WTC11 (cell line): ENCODE results near the gene KLHL25. TPM values are rescaled to one million over a fixed set of nuclear protein-coding genes. Genes with fewer than 3 reads are reported as not detected.

ENCODE experiments used
- ATAC-seq: fragments of 200-7000 bp; cut with Tn5 transposase; 2 replicates; pipeline ENCODE4 v1.10.0; 2021; ENCODE audit warnings: mild to moderate bottlenecking, moderate library complexity
- CTCF ChIA-PET: fragments of 300-600 bp; sonication (Branson Sonifier 250); formaldehyde crosslinking; loops from one replicate; lab custom pipeline; 2021; ENCODE audit warnings: antibody characterized with exemption; lab: Charles Lee
- POLR2A ChIA-PET: fragments of 350-600 bp; sonication (Branson Sonifier 250); formaldehyde crosslinking; loops from one replicate; lab custom pipeline; 2021; ENCODE audit warnings: antibody characterized with exemption; lab: Charles Lee
- DNase-seq: peaks from one replicate; pipeline ENCODE4 v3.0.0; 2021; ENCODE audit warnings: low spot score
- H3K27ac Mint-ChIP-seq: 2 replicates; pipeline ENCODE4 v1.8.0; 2021; ENCODE audit warnings: mixed read lengths
- H3K27me3 Mint-ChIP-seq: 2 replicates; pipeline ENCODE4 v1.8.0; 2021; ENCODE audit warnings: low read depth, mild to moderate bottlenecking, moderate library complexity, mixed read lengths
- H3K36me3 Mint-ChIP-seq: 2 replicates; pipeline ENCODE4 v1.8.0; 2021; ENCODE audit warnings: mixed read lengths
- H3K4me1 Mint-ChIP-seq: 2 replicates; pipeline ENCODE4 v1.8.0; 2022; ENCODE audit warnings: mixed read lengths
- H3K4me3 Mint-ChIP-seq: 2 replicates; pipeline ENCODE4 v1.8.0; 2021; ENCODE audit warnings: mild to moderate bottlenecking, moderate library complexity, mixed read lengths
- H3K9me3 Mint-ChIP-seq: 2 replicates; pipeline ENCODE4 v1.8.0; 2021; ENCODE audit warnings: mixed read lengths
- CBFB ChIP-seq: sonication (generic); formaldehyde crosslinking; IDR thresholded peaks from 2 replicates; pipeline ENCODE4 v1.8.1; 2022; ENCODE audit warnings: mild to moderate bottlenecking, low read depth, missing genetic modification reagents
- CREB1 ChIP-seq: sonication (generic); formaldehyde crosslinking; IDR thresholded peaks from 2 replicates; pipeline ENCODE4 v1.8.0; 2023; ENCODE audit warnings: mild to moderate bottlenecking, missing genetic modification reagents
- IRF2 ChIP-seq: sonication (generic); formaldehyde crosslinking; IDR thresholded peaks from 2 replicates; pipeline ENCODE4 v1.8.0; 2022; ENCODE audit warnings: low read depth, missing genetic modification reagents, borderline replicate concordance
- JAZF1 ChIP-seq: fragments of 250-450 bp; sonication (Bioruptor Pico); IDR thresholded peaks from 2 replicates; pipeline ENCODE4 v1.9.0; 2021; ENCODE audit warnings: moderate library complexity, mild to moderate bottlenecking, inconsistent platforms
- KAT7 ChIP-seq: sonication (generic); formaldehyde crosslinking; IDR thresholded peaks from 2 replicates; pipeline ENCODE4 v1.8.1; 2023; ENCODE audit warnings: missing genetic modification reagents, mild to moderate bottlenecking, borderline replicate concordance
- MYBL2 ChIP-seq: sonication (generic); formaldehyde crosslinking; IDR thresholded peaks from 2 replicates; pipeline ENCODE4 v1.8.1; 2023; ENCODE audit warnings: mild to moderate bottlenecking, moderate library complexity, missing genetic modification reagents
- PRRX2 ChIP-seq: fragments of 250-450 bp; sonication (Bioruptor Pico); IDR thresholded peaks from 2 replicates; pipeline ENCODE4 v1.8.0; 2021; ENCODE audit warnings: mild to moderate bottlenecking
- RELA ChIP-seq: sonication (generic); formaldehyde crosslinking; IDR thresholded peaks from 2 replicates; pipeline ENCODE4 v1.8.1; 2022; ENCODE audit warnings: missing genetic modification reagents, mild to moderate bottlenecking, borderline replicate concordance
- TP53 ChIP-seq: sonication (generic); formaldehyde crosslinking; IDR thresholded peaks from 2 replicates; pipeline ENCODE4 v1.8.1; 2023; ENCODE audit warnings: mild to moderate bottlenecking, missing genetic modification reagents
- ZNF121 ChIP-seq: sonication (generic); formaldehyde crosslinking; IDR thresholded peaks from 2 replicates; pipeline ENCODE4 v1.8.0; 2023; ENCODE audit warnings: missing genetic modification reagents
- ZNF138 ChIP-seq: sonication (generic); formaldehyde crosslinking; conservative IDR thresholded peaks from 2 replicates; pipeline ENCODE4 v1.8.1; 2022; ENCODE audit warnings: mild to moderate bottlenecking, moderate library complexity, missing genetic modification reagents
- ZNF263 ChIP-seq: sonication (generic); formaldehyde crosslinking; IDR thresholded peaks from 2 replicates; pipeline ENCODE4 v1.8.1; 2022; ENCODE audit warnings: low read depth, mild to moderate bottlenecking, moderate library complexity, missing genetic modification reagents
- ZNF416 ChIP-seq: fragments of 250-450 bp; sonication (Bioruptor Pico); IDR thresholded peaks from 2 replicates; pipeline ENCODE4 v1.9.0; 2021; ENCODE audit warnings: mild to moderate bottlenecking, inconsistent platforms
- total RNA-seq: library from RNA; stranded (reverse); gene quantifications from 3 replicates; pipeline ENCODE4 v1.2.3, GENCODE V29; 2021
- TF ChIP-seq, protein P1 (sequence below): fragments of 250-450 bp; sonication (Bioruptor Pico); IDR thresholded peaks from 2 replicates; pipeline ENCODE4 v1.9.0; 2021; ENCODE audit warnings: moderate library complexity, mild to moderate bottlenecking, inconsistent platforms, borderline replicate concordance
- TF ChIP-seq, protein P2 (sequence below): sonication (generic); formaldehyde crosslinking; IDR thresholded peaks from 2 replicates; pipeline ENCODE4 v1.8.0; 2023; ENCODE audit warnings: missing genetic modification reagents, mild to moderate bottlenecking, borderline replicate concordance
- TF ChIP-seq, protein P3 (sequence below): sonication (generic); formaldehyde crosslinking; IDR thresholded peaks from 2 replicates; pipeline ENCODE4 v1.8.0; 2022; ENCODE audit warnings: mild to moderate bottlenecking, missing genetic modification reagents
- TF ChIP-seq, protein P4 (sequence below): sonication (generic); formaldehyde crosslinking; IDR thresholded peaks from 2 replicates; pipeline ENCODE4 v1.8.1; 2022; ENCODE audit warnings: missing genetic modification reagents, borderline replicate concordance
- TF ChIP-seq, protein P5 (sequence below): sonication (generic); formaldehyde crosslinking; IDR thresholded peaks from 2 replicates; pipeline ENCODE4 v1.8.0; 2023; ENCODE audit warnings: mild to moderate bottlenecking, missing genetic modification reagents
- TF ChIP-seq, protein P6 (sequence below): sonication (generic); formaldehyde crosslinking; IDR thresholded peaks from 2 replicates; pipeline ENCODE4 v1.8.1; 2023; ENCODE audit warnings: mild to moderate bottlenecking, missing genetic modification reagents, moderate library complexity
- TF ChIP-seq, protein P7 (sequence below): sonication (generic); formaldehyde crosslinking; IDR thresholded peaks from 2 replicates; pipeline ENCODE4 v1.8.1; 2022; ENCODE audit warnings: mild to moderate bottlenecking, missing genetic modification reagents, moderate library complexity, borderline replicate concordance
- TF ChIP-seq, protein P8 (sequence below): sonication (generic); formaldehyde crosslinking; IDR thresholded peaks from 2 replicates; pipeline ENCODE4 v1.8.1; 2023; ENCODE audit warnings: mild to moderate bottlenecking, missing genetic modification reagents, moderate library complexity

KLHL25 gene
- total RNA-seq, 1 experiment from 2014 or later = 14.1 TPM

DNA sequence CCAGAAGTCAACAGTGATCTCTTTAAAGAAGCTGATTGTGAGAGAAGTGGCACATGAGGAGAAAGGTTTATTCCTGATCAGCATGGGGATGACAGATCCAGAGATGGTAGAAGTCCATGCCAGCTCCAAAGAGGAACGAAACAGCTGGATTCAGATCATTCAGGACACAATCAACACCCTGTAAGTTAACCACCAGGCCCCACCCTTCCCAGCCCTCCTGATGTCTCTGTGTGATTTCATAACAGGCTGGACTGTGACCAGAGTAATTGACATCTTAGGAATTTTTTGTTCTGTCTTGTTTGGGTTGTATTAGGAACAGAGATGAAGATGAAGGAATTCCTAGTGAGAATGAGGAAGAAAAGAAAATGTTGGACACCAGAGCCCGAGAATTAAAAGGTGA lies 67.7 kb downstream of the KLHL25 start:
- ATAC-seq (no peak), DNase-seq (no peak)
- H3K4me1 Mint-ChIP-seq = no peaks in the 10 kb centered on the region
- ChIA-PET POLR2A (no interaction called here), CTCF (no interaction called here)
- no peaks in the 10 kb centered on the region for H3K9me3 Mint-ChIP-seq
- H3K36me3 Mint-ChIP-seq = peaks cover 39% of the 10 kb centered on the region
- no peaks in the 10 kb centered on the region for H3K27me3 Mint-ChIP-seq
- no peak overlapping the region for H3K27ac Mint-ChIP-seq
- TF ChIP-seq, protein P1, sequence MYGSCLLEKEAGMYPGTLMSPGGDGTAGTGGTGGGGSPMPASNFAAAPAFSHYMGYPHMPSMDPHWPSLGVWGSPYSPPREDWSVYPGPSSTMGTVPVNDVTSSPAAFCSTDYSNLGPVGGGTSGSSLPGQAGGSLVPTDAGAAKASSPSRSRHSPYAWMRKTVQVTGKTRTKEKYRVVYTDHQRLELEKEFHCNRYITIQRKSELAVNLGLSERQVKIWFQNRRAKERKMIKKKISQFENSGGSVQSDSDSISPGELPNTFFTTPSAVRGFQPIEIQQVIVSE (CRISPR knock-in tag) = no peak
- TF ChIP-seq, protein P2, sequence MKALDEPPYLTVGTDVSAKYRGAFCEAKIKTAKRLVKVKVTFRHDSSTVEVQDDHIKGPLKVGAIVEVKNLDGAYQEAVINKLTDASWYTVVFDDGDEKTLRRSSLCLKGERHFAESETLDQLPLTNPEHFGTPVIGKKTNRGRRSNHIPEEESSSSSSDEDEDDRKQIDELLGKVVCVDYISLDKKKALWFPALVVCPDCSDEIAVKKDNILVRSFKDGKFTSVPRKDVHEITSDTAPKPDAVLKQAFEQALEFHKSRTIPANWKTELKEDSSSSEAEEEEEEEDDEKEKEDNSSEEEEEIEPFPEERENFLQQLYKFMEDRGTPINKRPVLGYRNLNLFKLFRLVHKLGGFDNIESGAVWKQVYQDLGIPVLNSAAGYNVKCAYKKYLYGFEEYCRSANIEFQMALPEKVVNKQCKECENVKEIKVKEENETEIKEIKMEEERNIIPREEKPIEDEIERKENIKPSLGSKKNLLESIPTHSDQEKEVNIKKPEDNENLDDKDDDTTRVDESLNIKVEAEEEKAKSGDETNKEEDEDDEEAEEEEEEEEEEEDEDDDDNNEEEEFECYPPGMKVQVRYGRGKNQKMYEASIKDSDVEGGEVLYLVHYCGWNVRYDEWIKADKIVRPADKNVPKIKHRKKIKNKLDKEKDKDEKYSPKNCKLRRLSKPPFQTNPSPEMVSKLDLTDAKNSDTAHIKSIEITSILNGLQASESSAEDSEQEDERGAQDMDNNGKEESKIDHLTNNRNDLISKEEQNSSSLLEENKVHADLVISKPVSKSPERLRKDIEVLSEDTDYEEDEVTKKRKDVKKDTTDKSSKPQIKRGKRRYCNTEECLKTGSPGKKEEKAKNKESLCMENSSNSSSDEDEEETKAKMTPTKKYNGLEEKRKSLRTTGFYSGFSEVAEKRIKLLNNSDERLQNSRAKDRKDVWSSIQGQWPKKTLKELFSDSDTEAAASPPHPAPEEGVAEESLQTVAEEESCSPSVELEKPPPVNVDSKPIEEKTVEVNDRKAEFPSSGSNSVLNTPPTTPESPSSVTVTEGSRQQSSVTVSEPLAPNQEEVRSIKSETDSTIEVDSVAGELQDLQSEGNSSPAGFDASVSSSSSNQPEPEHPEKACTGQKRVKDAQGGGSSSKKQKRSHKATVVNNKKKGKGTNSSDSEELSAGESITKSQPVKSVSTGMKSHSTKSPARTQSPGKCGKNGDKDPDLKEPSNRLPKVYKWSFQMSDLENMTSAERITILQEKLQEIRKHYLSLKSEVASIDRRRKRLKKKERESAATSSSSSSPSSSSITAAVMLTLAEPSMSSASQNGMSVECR (CRISPR knock-in tag) = no peak
- TF ChIP-seq, protein P3, sequence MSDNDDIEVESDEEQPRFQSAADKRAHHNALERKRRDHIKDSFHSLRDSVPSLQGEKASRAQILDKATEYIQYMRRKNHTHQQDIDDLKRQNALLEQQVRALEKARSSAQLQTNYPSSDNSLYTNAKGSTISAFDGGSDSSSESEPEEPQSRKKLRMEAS (CRISPR knock-in tag) = no peak
- TF ChIP-seq ZNF121 (CRISPR knock-in tag) (no peak), ZNF263 (no peak), IRF2 (CRISPR knock-in tag) (no peak)
- TF ChIP-seq, protein P4, sequence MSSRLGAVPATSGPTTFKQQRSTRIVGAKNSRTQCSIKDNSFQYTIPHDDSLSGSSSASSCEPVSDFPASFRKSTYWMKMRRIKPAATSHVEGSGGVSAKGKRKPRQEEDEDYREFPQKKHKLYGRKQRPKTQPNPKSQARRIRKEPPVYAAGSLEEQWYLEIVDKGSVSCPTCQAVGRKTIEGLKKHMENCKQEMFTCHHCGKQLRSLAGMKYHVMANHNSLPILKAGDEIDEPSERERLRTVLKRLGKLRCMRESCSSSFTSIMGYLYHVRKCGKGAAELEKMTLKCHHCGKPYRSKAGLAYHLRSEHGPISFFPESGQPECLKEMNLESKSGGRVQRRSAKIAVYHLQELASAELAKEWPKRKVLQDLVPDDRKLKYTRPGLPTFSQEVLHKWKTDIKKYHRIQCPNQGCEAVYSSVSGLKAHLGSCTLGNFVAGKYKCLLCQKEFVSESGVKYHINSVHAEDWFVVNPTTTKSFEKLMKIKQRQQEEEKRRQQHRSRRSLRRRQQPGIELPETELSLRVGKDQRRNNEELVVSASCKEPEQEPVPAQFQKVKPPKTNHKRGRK (CRISPR knock-in tag) = no peak
- TF ChIP-seq, protein P5, sequence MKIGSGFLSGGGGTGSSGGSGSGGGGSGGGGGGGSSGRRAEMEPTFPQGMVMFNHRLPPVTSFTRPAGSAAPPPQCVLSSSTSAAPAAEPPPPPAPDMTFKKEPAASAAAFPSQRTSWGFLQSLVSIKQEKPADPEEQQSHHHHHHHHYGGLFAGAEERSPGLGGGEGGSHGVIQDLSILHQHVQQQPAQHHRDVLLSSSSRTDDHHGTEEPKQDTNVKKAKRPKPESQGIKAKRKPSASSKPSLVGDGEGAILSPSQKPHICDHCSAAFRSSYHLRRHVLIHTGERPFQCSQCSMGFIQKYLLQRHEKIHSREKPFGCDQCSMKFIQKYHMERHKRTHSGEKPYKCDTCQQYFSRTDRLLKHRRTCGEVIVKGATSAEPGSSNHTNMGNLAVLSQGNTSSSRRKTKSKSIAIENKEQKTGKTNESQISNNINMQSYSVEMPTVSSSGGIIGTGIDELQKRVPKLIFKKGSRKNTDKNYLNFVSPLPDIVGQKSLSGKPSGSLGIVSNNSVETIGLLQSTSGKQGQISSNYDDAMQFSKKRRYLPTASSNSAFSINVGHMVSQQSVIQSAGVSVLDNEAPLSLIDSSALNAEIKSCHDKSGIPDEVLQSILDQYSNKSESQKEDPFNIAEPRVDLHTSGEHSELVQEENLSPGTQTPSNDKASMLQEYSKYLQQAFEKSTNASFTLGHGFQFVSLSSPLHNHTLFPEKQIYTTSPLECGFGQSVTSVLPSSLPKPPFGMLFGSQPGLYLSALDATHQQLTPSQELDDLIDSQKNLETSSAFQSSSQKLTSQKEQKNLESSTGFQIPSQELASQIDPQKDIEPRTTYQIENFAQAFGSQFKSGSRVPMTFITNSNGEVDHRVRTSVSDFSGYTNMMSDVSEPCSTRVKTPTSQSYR = no peak
- TF ChIP-seq, protein P6, sequence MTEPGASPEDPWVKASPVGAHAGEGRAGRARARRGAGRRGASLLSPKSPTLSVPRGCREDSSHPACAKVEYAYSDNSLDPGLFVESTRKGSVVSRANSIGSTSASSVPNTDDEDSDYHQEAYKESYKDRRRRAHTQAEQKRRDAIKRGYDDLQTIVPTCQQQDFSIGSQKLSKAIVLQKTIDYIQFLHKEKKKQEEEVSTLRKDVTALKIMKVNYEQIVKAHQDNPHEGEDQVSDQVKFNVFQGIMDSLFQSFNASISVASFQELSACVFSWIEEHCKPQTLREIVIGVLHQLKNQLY (CRISPR knock-in tag) = no peak
- TF ChIP-seq, protein P7, sequence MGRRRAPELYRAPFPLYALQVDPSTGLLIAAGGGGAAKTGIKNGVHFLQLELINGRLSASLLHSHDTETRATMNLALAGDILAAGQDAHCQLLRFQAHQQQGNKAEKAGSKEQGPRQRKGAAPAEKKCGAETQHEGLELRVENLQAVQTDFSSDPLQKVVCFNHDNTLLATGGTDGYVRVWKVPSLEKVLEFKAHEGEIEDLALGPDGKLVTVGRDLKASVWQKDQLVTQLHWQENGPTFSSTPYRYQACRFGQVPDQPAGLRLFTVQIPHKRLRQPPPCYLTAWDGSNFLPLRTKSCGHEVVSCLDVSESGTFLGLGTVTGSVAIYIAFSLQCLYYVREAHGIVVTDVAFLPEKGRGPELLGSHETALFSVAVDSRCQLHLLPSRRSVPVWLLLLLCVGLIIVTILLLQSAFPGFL (CRISPR knock-in tag) = no peak
- H3K4me3 Mint-ChIP-seq = no peak overlapping the region

DNA sequence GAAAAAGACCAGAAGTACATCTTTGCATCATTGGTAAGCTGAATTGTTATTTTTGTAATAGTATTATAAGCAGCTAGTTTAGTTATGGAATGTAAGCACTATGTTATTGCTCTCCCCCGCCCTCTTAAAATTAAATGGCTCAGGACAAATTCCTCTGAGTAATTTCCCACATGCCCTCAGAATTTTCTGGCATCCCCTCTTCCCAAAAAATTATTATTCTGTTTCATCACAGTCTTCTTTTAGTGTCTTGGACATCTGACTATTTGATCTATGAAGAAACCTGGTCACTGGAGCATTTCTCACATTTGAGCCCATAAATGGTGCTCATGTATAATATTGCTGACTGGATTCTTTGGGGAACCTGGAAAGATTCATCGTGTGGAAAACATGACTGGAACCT lies 68.3 kb downstream of the KLHL25 start:
- ChIA-PET CTCF (no interaction called here), POLR2A (no interaction called here)
- TF ChIP-seq JAZF1 (CRISPR knock-in tag) (no peak), CREB1 (CRISPR knock-in tag) (no peak), TP53 (CRISPR knock-in tag) (no peak), ZNF138 (CRISPR knock-in tag) (no peak), MYBL2 (no peak), ZNF416 (CRISPR knock-in tag) (no peak), RELA (no peak), CBFB (CRISPR knock-in tag) (no peak), ZNF121 (CRISPR knock-in tag) (no peak), KAT7 (no peak), PRRX2 (CRISPR knock-in tag) (no peak)
- TF ChIP-seq, protein P6 (CRISPR knock-in tag) = no peak
- TF ChIP-seq, protein P8, sequence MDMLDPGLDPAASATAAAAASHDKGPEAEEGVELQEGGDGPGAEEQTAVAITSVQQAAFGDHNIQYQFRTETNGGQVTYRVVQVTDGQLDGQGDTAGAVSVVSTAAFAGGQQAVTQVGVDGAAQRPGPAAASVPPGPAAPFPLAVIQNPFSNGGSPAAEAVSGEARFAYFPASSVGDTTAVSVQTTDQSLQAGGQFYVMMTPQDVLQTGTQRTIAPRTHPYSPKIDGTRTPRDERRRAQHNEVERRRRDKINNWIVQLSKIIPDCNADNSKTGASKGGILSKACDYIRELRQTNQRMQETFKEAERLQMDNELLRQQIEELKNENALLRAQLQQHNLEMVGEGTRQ (CRISPR knock-in tag) = no peak
- ATAC-seq (no peak), DNase-seq (no peak)
- Mint-ChIP-seq H3K27me3 (no peaks in the 10 kb centered on the region), H3K27ac (no peak overlapping the region), H3K36me3 (peaks cover 35% of the 10 kb centered on the region), H3K9me3 (no peaks in the 10 kb centered on the region), H3K4me3 (no peak overlapping the region), H3K4me1 (no peaks in the 10 kb centered on the region)
